ENCODE data around the gene LAMA2. TPM values are rescaled to one million over a fixed set of nuclear protein-coding genes. Genes with fewer than 3 reads are reported as not detected.

Gene LAMA2
- total RNA-seq, 4 donors from 2014 or later = 203 to 339 (median 275) TPM

DNA sequence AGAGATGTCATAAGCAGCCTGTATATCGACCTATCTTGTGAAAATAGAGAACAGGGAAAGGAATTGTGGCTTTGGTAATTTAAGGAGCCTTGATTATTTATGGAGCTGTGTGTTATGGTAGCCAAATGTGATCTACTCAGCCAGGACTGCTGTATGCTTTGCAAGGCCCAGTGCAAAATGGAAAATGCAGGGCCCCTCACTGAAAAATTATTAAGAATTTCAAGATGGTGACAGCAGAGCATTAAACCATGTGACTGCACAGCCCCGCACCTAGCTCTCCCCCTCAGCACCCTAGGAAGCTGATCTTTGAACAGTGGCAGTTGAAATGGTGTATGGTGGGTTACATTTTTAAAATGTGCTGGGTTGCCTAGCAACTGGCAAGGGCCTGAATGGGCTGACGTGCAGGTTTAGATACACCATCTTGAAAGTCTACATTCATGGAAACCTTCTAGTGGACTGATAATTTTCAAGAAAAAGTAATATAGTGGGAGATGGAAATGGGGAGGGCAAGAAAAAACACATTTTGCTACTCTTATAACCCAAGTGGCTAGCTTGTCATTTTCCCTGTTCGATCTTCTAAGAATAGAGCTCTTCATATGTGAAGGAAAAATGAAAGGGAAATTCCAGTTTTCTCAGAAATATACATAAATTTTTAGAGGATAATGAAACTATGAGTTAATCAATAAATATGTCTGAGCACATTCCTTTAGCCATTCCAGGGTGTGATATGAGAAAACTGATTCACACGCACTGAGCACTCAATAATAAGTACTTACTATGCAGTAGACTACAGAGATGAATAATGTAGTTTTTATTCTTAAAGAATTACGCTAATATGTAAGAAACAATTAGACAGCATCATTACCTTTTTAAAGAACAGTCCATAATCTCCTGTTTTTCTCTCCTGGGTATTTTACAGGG, 619.1 kb downstream of the LAMA2 start:
- H3K4me1 ChIP-seq = peaks cover 0 to 54% (median 12%) of the 10 kb centered on the region in 4 donors
- H3K27me3 ChIP-seq = no peaks in the 10 kb centered on the region
- no peaks in the 10 kb centered on the region for H3K9me3 ChIP-seq
- no peak for TF ChIP-seq POLR2A (IDR thresholded peaks at IDR 0.05)
- TF ChIP-seq, protein P1, sequence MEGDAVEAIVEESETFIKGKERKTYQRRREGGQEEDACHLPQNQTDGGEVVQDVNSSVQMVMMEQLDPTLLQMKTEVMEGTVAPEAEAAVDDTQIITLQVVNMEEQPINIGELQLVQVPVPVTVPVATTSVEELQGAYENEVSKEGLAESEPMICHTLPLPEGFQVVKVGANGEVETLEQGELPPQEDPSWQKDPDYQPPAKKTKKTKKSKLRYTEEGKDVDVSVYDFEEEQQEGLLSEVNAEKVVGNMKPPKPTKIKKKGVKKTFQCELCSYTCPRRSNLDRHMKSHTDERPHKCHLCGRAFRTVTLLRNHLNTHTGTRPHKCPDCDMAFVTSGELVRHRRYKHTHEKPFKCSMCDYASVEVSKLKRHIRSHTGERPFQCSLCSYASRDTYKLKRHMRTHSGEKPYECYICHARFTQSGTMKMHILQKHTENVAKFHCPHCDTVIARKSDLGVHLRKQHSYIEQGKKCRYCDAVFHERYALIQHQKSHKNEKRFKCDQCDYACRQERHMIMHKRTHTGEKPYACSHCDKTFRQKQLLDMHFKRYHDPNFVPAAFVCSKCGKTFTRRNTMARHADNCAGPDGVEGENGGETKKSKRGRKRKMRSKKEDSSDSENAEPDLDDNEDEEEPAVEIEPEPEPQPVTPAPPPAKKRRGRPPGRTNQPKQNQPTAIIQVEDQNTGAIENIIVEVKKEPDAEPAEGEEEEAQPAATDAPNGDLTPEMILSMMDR (IDR thresholded peaks at IDR 0.05) = no peak
- no peak overlapping the region for H3K4me3 ChIP-seq
- H3K36me3 ChIP-seq = peaks cover 0 to 56% (median 0%) of the 10 kb centered on the region in 3 donors
- no peak for DNase-seq (ENCODE audit: low spot score in 2 of 2)
- H3K27ac ChIP-seq = peak overlapping the region in 2 of 4 donors; percentile 63 to 74
- WGBS, 2 donors = 67 to 75% methylated on average over 6 of the region's 6 CpGs

DNA sequence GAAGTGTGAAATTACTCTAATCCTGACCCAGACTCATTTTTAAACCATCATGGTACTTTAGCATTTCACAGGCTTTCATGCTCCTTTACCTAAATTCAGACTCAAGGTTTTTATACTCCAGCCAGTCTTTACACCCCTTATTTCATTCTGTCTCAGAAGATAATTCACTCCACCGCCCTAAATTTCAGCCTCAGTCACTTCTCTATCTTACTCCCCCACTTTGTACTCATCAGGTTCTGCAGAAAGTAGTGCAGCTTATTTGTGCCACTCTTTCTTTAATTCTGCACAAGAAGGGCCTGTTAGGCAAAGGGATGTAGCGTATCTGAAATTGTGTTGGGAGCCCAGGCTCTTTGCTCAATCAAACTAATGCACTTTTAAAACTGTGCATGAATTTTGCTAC, 621.5 kb downstream of the LAMA2 start:
- WGBS, 2 donors = 91 to 98% methylated on average over 2 of the region's 2 CpGs
- Histone ChIP-seq H3K27ac (no peak overlapping the region), H3K4me1 (peaks cover 0 to 29% (median 12%) of the 10 kb centered on the region in 4 donors), H3K27me3 (no peaks in the 10 kb centered on the region), H3K9me3 (no peaks in the 10 kb centered on the region), H3K36me3 (peaks cover 0 to 70% (median 0%) of the 10 kb centered on the region in 3 donors), H3K4me3 (no peak overlapping the region)
- TF ChIP-seq, protein P1 (IDR thresholded peaks at IDR 0.05) = no peak
- TF ChIP-seq EP300 (IDR thresholded peaks at IDR 0.05) (no peak), POLR2A (IDR thresholded peaks at IDR 0.05) (no peak)
- no peak for DNase-seq (ENCODE audit: low spot score in 2 of 2)

DNA sequence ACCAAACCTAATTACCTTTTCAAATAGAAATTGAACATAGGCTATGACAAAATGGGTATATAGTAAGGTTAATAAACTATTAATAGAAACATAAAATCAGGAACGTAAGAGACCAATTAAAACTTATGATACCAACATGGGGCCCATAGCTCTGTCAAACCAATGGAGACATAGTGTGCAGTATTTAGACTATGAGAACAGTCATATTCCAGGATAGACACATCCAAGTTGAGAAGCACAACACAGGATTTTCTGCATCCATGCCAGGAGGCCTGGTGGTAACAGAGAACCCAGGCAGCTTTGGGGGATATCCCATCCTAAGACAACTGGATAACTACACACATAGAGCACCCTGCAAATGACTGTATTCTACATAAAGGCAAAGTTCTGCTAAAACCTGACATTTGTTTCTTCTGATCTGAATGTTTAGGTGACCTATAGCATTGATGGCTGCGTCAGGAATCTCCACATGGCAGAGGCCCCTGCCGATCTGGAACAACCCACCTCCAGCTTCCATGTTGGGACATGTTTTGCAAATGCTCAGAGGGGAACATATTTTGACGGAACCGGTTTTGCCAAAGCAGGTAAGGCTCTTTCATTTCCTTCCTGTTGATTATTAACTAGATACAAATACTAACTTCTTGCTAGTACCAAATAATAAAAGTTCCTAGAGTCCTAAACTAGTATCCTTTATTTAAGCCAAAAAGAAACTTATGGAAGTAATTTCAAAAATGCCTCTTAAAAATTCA, 624.3 kb downstream of the LAMA2 start:
- Histone ChIP-seq H3K4me3 (no peak overlapping the region), H3K27me3 (no peaks in the 10 kb centered on the region), H3K27ac (no peak overlapping the region), H3K4me1 (peaks cover 0 to 15% (median 5%) of the 10 kb centered on the region in 4 donors), H3K36me3 (peaks cover 0 to 66% (median 0%) of the 10 kb centered on the region in 3 donors), H3K9me3 (no peaks in the 10 kb centered on the region)
- 91 to 94% methylated on average over 5 of the region's 5 CpGs for WGBS, 2 donors
- TF ChIP-seq POLR2A (IDR thresholded peaks at IDR 0.05) (no peak), EP300 (IDR thresholded peaks at IDR 0.05) (no peak)
- DNase-seq (ENCODE audit: low spot score in 2 of 2) = no peak

DNA sequence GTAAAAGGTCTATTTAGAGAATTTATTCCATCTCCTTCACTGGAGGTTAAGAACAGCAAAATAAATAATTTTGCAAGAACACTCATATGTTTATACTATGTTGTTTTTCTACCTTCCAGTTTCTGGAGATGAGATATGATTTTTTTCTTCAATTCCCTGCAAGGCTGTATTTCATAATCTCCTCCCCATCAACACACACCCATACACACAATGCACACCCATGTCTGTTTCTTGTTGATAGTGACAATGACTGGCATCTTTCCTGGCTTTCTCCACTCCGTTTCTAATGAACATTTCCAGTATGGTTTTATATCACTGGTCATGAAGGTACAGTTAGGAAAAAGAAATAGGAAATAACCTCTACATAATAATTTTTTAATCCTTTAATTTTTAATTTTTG, 624.9 kb downstream of the LAMA2 start:
- no peak overlapping the region for H3K4me3 ChIP-seq
- H3K4me1 ChIP-seq = peaks cover 0 to 13% (median 5%) of the 10 kb centered on the region in 4 donors
- no peak for TF ChIP-seq EP300 (IDR thresholded peaks at IDR 0.05)
- TF ChIP-seq, protein P1 (IDR thresholded peaks at IDR 0.05) = no peak
- no peak for TF ChIP-seq POLR2A (IDR thresholded peaks at IDR 0.05)
- WGBS, 2 donors = 46 to 60% methylated on average over 1 of the region's 1 CpG
- H3K27me3 ChIP-seq = no peaks in the 10 kb centered on the region
- DNase-seq (ENCODE audit: low spot score in 2 of 2) = no peak
- H3K9me3 ChIP-seq = no peaks in the 10 kb centered on the region
- peaks cover 0 to 66% (median 0%) of the 10 kb centered on the region in 3 donors for H3K36me3 ChIP-seq
- no peak overlapping the region for H3K27ac ChIP-seq

DNA sequence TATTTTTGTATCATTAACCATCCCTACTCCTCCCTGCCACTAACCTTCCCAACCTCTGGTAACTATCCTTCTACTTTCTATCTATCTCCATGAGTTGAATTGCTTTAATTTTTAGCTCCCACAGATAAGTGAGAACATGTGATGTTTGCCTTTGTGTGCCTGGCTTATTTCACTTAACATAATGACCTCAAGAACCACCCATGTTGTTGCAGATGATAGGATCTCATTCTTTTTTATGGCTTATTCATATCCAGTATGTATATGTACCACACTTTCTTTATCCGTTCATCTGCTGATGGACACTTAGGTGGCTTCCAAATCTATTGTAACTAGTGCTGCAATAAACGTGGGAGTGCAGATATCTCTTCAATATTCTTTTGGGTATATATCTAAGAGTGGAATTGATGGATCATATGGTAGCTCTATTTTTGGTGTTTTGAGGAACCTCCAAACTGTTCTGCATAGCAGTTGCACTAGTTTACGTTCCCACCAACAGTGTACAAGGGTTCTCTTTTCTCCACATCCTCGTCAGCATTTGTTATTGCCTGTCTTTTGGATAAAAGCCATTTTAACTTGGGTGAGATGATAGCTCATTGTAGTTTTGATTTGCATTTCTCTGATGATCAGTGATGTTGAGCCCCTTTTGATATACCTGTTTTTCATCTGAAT, 625.7 kb downstream of the LAMA2 start:
- WGBS, 2 donors = 51 to 52% methylated on average over 4 of the region's 4 CpGs
- no peaks in the 10 kb centered on the region for H3K9me3 ChIP-seq

More for the DNA sequence above, 625.7 kb downstream of the LAMA2 start:
- Histone ChIP-seq H3K4me3 (no peak overlapping the region), H3K27me3 (no peaks in the 10 kb centered on the region), H3K4me1 (peaks cover 0 to 13% (median 5%) of the 10 kb centered on the region in 4 donors), H3K36me3 (peaks cover 0 to 63% (median 0%) of the 10 kb centered on the region in 3 donors), H3K27ac (no peak overlapping the region)
- no peak for DNase-seq (ENCODE audit: low spot score in 2 of 2)
- peak in 1 of 2 donors; percentile 39 for TF ChIP-seq EP300 (IDR thresholded peaks at IDR 0.05)
- TF ChIP-seq, protein P1 (IDR thresholded peaks at IDR 0.05) = no peak
